NCI-H2196 (cell line): ENCODE results near the gene BNIP5.

Source experiments
- DNase-seq: peaks from one replicate; lab custom pipeline; 2025; ENCODE audit not compliant: unreplicated experiment; lab: John Stamatoyannopoulos, UW

BNIP5 gene

GRCh38 chr6:36268478-36269275, 68.0 kb downstream of the BNIP5 start:
- DNase-seq, result no peak

- no peak for DNase-seq
Measured at GRCh38 chr6:36267731-36268477, 68.8 kb downstream of the BNIP5 start.

GRCh38 chr6:36266913-36267644, 69.6 kb downstream of the BNIP5 start:
- no peak for DNase-seq
